LNCAP (cell line): ENCODE results near the gene PPP2R5E.

Experiments used
- CTCF ChIP-seq: fragments of 450-650 bp; IDR thresholded peaks from 2 replicates; pipeline ENCODE4 v1.5.1; 2017; ENCODE audit warnings: mild to moderate bottlenecking

Gene PPP2R5E

DNA sequence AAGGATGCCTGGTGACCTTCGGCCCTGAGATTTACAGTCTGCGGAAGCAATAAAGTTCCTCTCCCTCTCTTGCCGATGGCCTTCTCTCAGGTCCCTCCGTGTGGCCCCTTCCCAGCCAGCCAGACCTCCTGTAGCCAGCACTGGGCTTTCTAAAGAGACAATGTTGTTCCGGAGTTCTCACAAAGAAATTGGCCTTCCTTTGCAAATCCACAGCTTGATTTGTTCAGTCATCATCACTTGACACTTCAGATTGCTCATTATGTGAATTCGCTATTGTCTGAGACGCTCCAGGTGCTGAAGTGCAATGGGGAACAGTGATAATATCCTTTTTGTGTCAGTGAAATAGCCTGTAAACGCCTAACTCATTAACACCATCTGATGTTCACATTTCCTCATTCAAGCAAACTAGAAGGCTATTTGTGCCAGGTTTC, 180.8 kb downstream of the PPP2R5E start:
- TF ChIP-seq CTCF, result no peak

DNA sequence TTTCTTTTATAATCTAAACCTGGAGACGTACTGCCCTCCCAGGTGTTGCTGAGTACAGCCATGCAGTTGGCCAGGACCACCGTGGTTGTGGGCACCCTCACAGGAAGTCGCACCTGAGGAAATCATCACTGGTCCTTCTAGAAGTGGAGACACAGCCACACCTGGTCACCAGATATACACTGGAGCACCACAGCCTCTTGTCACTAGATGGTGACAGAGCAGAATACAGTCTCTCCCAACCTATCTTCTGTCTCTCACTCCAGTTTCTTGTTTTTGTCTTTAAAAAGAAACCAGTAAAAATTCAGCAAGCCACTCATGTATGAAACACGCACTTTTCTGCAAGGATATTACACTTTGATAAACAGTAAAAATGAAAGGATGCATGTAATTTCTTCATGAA, 181.4 kb downstream of the PPP2R5E start:
- no peak for TF ChIP-seq CTCF

DNA sequence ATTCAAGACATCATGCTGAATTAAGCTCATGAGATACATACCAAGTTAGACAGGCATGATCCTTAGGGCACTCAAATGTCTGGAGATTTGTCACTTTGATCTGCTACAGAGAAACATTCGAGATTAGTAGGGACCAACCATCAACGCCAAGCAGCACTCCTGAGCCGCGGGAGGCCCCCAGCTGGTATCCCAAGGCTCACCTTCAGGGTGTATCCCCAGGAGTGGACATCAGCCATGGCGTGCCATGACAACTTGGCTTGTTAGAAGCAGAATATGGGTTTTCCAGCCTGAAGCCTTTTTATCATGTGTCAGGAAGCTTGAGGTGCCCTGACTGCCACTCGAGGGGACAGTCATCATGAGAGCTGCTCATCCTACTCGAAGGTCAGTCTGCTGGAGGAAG, 185.3 kb downstream of the PPP2R5E start:
- TF ChIP-seq CTCF, result no peak

- TF ChIP-seq CTCF, result no peak
Measured at GRCh38 chr14:63345826-63346225, 197.4 kb downstream of the PPP2R5E start.

DNA sequence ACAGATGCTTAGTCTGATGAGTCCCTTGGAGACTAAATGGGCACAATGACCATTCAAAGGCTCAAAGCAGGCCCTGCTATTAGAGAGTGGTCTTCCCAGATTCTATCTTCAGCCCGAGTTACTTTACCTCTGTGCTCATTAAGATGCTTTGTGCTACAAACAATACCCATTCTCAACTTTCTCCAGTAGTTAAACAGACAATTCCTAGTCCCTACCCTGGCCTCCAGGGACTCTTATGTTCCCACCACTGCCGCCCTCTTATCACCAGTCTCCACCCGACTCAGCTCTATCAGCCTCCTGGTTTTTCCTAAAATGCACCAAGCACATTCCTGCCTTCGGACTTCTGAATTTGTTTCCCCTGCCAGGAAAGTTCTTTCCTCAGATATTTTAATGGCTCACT, 198.8 kb downstream of the PPP2R5E start:
- no peak for TF ChIP-seq CTCF

- TF ChIP-seq CTCF, result no peak
Measured at GRCh38 chr14:63343878-63344277, 199.3 kb downstream of the PPP2R5E start.

GRCh38 chr14:63342371-63342770, 200.8 kb downstream of the PPP2R5E start:
- TF ChIP-seq CTCF, result no peak
